Peyer's patch (tissue), 4 donors: ENCODE data around the gene PPP2R2D. TPM values are rescaled to one million over a fixed set of nuclear protein-coding genes. Genes with fewer than 3 reads are reported as not detected.

ENCODE experiments used
- DNase-seq, 3 donors: peaks; one replicate each; pipeline ENCODE4 v3.0.0-alpha.2; 2017 to 2019
- H3K27ac ChIP-seq, 4 donors: fragments of 200-600 bp; sonication (generic); one replicate each; pipeline ENCODE4 v1.5.1; 2016 to 2019
- H3K27me3 ChIP-seq, 2 donors: fragments of 200-600 bp; sonication (generic); one replicate each; pipeline ENCODE4 v1.5.1; 2019
- H3K36me3 ChIP-seq, 3 donors: fragments of 200-600 bp; sonication (generic); one replicate each; pipeline ENCODE4 v1.5.1; 2016 to 2019
- H3K4me1 ChIP-seq, 4 donors: fragments of 200-600 bp; sonication (generic); one replicate each; pipeline ENCODE4 v1.5.1; 2016 to 2019
- H3K4me3 ChIP-seq, 4 donors: fragments of 200-600 bp; sonication (generic); 1 replicate in 3 of 4; 2 replicates in 1 of 4; pipeline ENCODE4 v1.5.1; 2016 to 2019; ENCODE audit warnings: mild to moderate bottlenecking in 1 of 4
- H3K9me3 ChIP-seq, 4 donors: fragments of 200-600 bp; sonication (generic); one replicate each; pipeline ENCODE4 v1.5.1; 2016 to 2019; ENCODE audit warnings: mild to moderate bottlenecking in 1 of 4
- POLR2A ChIP-seq, 2 donors: fragments of 450-650 bp; IDR thresholded peaks; one replicate each; pipeline ENCODE4 v1.5.1; 2017; ENCODE audit warnings: antibody characterized with exemption in 2 of 2, mild to moderate bottlenecking in 2 of 2, moderate library complexity in 2 of 2
- total RNA-seq, 4 donors: library from RNA; depleted of rRNA; stranded (reverse); fragments of >200 nt; gene quantifications; one replicate each; pipeline ENCODE4 v1.1.0, GENCODE V29; 2016
- TF ChIP-seq, protein P1 (sequence below), 6 experiments: fragments of 450-650 bp in 4 of 6; fragments of 200-600 bp in 2 of 6; sonication (generic) in 1 of 6; IDR thresholded peaks; one replicate each; pipeline ENCODE4 v1.5.1; 2017 to 2019; ENCODE audit warnings: antibody characterized with exemption in 6 of 6, mild to moderate bottlenecking in 3 of 6, moderate library complexity in 1 of 6

PPP2R2D gene
- total RNA-seq, 4 donors from 2014 or later: 34.3 to 87.5 (median 48.5) TPM

DNA sequence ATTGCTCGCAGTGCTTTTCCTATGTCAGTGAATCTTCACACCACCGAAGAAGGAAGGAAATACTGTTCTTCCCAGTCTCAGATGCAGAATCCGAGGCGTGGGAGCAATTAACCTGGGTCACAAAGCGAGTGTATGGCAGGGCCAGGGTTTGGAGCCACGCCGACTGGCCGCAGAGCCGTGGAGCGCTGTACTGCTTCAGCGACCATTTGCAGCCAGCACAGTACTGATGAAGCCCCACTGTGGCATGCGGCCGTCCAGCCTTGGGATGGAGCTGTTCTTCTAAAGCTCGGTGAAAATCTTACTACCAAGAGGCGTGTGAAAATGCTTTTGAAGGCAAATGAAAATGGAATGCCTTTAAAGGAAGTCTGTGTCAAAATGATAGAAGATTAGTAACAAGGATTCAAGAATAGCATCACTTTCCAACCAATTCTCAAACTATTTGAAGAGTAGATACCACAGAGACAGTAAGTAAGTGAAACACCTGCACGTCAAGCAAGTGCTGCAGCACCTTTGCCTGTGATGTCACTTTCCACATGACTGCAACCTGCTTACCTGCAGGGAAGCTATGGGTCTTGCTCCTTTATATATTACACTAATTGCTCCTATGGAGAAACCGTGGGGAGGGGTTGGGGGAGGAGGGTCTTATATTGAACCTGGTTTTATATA is 4.9 kb downstream of the PPP2R2D start:
- H3K4me3 ChIP-seq: no peak overlapping the region
- TF ChIP-seq POLR2A (IDR thresholded peaks at IDR 0.05): no peak
- TF ChIP-seq, protein P1, sequence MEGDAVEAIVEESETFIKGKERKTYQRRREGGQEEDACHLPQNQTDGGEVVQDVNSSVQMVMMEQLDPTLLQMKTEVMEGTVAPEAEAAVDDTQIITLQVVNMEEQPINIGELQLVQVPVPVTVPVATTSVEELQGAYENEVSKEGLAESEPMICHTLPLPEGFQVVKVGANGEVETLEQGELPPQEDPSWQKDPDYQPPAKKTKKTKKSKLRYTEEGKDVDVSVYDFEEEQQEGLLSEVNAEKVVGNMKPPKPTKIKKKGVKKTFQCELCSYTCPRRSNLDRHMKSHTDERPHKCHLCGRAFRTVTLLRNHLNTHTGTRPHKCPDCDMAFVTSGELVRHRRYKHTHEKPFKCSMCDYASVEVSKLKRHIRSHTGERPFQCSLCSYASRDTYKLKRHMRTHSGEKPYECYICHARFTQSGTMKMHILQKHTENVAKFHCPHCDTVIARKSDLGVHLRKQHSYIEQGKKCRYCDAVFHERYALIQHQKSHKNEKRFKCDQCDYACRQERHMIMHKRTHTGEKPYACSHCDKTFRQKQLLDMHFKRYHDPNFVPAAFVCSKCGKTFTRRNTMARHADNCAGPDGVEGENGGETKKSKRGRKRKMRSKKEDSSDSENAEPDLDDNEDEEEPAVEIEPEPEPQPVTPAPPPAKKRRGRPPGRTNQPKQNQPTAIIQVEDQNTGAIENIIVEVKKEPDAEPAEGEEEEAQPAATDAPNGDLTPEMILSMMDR (IDR thresholded peaks at IDR 0.05): no peak
- peaks cover 0 to 8% (median 0%) of the 10 kb centered on the region in 3 donors for H3K36me3 ChIP-seq
- peak in 1 of 3 donors; percentile 26 for DNase-seq
- no peaks in the 10 kb centered on the region for H3K9me3 ChIP-seq
- H3K27me3 ChIP-seq: no peaks in the 10 kb centered on the region
- H3K4me1 ChIP-seq: peaks cover 0 to 31% (median 16%) of the 10 kb centered on the region in 4 donors
- H3K27ac ChIP-seq: peak overlapping the region in 1 of 4 donors; percentile 20

DNA sequence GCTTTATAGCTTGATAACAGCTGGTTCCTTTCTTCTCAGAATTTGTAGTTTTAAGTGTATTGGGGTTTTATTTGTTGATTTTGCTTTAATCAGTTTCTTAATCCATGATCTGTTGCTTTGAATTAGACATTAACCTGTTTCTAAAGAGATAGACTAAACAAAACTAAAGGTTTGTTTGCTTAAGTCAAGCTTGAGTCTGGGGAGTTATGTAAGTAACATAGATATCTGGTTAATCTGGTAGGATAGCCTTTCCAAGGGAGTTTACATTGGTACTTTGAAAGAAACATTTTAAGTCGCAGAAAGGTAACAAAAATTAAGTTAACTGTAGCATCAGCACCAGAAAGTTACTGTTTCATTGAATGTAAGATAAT is 5.4 kb downstream of the PPP2R2D start:
- TF ChIP-seq POLR2A (IDR thresholded peaks at IDR 0.05): no peak
- TF ChIP-seq, protein P1 (IDR thresholded peaks at IDR 0.05): no peak
- no peak for DNase-seq
- no peaks in the 10 kb centered on the region for H3K9me3 ChIP-seq
- peaks cover 0 to 31% (median 16%) of the 10 kb centered on the region in 4 donors for H3K4me1 ChIP-seq
- H3K4me3 ChIP-seq: no peak overlapping the region
- peaks cover 0 to 8% (median 0%) of the 10 kb centered on the region in 3 donors for H3K36me3 ChIP-seq
- H3K27ac ChIP-seq: no peak overlapping the region
- H3K27me3 ChIP-seq: no peaks in the 10 kb centered on the region

DNA sequence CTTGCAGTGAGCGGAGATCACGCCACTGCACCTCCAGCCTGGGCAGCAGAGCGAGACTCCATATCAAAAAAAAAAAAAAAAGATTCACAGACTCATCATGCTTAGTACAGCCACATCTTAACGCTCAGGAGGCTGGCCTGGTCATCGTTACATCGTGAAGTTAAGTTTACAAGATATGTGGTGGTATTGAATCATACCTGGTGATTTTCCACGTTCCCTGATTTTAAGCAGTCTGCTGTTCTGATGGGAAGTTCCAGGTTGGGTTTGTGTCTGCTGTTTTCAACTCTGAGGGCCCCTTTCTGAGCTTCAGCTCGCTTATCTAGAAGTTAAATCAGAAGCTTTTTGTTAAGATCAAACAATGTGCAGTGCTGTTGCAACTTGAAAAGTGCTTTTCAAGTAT is 6.9 kb downstream of the PPP2R2D start:
- H3K4me1 ChIP-seq: peaks cover 0 to 23% (median 9%) of the 10 kb centered on the region in 4 donors
- H3K27ac ChIP-seq: no peak overlapping the region
- TF ChIP-seq, protein P1 (IDR thresholded peaks at IDR 0.05): no peak
- TF ChIP-seq POLR2A (IDR thresholded peaks at IDR 0.05): no peak
- H3K9me3 ChIP-seq: no peaks in the 10 kb centered on the region
- no peak overlapping the region for H3K4me3 ChIP-seq
- DNase-seq: no peak
- H3K27me3 ChIP-seq: no peaks in the 10 kb centered on the region
- peaks cover 0 to 14% (median 0%) of the 10 kb centered on the region in 3 donors for H3K36me3 ChIP-seq

DNA sequence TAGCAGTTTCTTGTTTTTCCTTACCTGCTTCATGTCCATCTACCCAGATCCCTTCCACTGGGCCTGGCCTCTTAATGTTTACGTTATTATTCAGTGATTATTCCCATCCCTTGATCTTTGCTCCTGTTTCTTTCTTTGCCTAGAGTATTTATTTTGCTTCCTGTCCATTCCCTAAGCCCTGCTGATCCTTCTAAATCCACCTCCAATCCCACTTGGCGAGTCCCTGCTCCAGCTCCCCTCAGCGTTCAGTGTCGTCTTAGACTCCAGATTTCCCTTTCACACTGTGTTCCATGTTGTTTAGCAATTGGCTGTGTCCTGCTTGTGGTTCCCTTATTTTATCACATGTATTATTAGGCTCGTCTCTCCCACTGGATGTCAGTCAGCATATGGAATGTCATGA is 7.3 kb downstream of the PPP2R2D start:
- peaks cover 0 to 18% (median 7%) of the 10 kb centered on the region in 4 donors for H3K4me1 ChIP-seq
- H3K27ac ChIP-seq: no peak overlapping the region
- TF ChIP-seq POLR2A (IDR thresholded peaks at IDR 0.05): no peak
- TF ChIP-seq, protein P1 (IDR thresholded peaks at IDR 0.05): no peak
- no peaks in the 10 kb centered on the region for H3K9me3 ChIP-seq
- no peaks in the 10 kb centered on the region for H3K27me3 ChIP-seq
- DNase-seq: no peak
- H3K36me3 ChIP-seq: peaks cover 0 to 14% (median 0%) of the 10 kb centered on the region in 3 donors
- no peak overlapping the region for H3K4me3 ChIP-seq

DNA sequence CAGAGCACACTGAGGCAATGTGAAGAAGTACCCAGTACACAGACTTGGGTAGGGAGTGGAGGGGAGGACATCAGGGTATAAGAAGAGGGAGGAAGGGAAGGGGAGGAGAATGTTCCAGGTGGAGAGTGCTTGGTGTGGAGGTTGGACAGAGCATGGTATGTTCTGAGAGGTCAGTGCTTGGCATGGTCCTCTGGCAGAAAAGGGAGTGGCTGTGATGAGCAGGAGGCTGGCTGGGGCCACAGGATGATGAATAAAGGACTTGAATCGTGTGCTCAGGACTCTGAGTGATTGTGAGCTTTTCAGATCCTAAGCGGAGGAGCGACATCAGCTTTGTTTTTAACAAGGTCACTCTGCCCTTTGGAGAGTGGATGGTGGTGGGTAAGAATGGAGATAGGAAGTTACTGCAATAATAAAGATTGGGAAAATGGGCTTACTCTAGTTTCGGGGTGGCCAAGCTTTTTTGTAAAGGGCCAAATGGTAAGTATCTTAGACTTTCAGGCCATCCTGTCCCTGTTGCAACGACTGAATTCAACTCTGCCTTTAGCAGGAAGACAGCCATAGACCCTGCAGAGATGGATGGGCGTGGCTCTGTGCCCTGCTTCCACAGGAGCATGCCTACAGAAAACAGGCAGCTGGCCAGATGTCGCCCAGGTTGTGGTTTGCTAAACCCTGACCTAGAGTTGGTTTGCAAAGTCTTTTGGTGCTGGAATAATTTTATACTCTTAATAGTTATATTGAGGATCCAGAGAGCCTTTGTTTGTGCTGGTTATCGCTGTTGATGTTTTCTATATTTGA is 8.4 kb downstream of the PPP2R2D start:
- Histone ChIP-seq H3K27me3 (no peaks in the 10 kb centered on the region), H3K4me1 (peaks cover 0 to 11% (median 3%) of the 10 kb centered on the region in 4 donors), H3K27ac (no peak overlapping the region), H3K36me3 (peaks cover 0 to 14% (median 0%) of the 10 kb centered on the region in 3 donors), H3K9me3 (no peaks in the 10 kb centered on the region), H3K4me3 (no peak overlapping the region)
- peak in 1 of 3 donors; percentile 38 for DNase-seq
- TF ChIP-seq POLR2A (IDR thresholded peaks at IDR 0.05): no peak
- TF ChIP-seq, protein P1 (IDR thresholded peaks at IDR 0.05): no peak
